Glutamatergic neuron (in vitro differentiated cells): ENCODE results near the gene MME. TPM values are rescaled to one million over a fixed set of nuclear protein-coding genes. Genes with fewer than 3 reads are reported as not detected.

Experiments used
- DNase-seq: peaks from one replicate; pipeline ENCODE4 v3.0.0; 2022
- H3K27ac Mint-ChIP-seq: one replicate; pipeline ENCODE4 v1.8.0; 2020; ENCODE audit warnings: mild to moderate bottlenecking, mixed read lengths, inconsistent platforms; ENCODE audit not compliant: unreplicated experiment
- H3K27me3 Mint-ChIP-seq: one replicate; pipeline ENCODE4 v1.8.0; 2020; ENCODE audit warnings: mild to moderate bottlenecking, moderate library complexity, mixed read lengths, inconsistent platforms; ENCODE audit not compliant: unreplicated experiment
- H3K36me3 Mint-ChIP-seq: one replicate; pipeline ENCODE4 v1.8.0; 2020; ENCODE audit warnings: mild to moderate bottlenecking, mixed read lengths, inconsistent platforms; ENCODE audit not compliant: unreplicated experiment
- H3K4me1 Mint-ChIP-seq: one replicate; pipeline ENCODE4 v1.8.0; 2020; ENCODE audit warnings: mild to moderate bottlenecking, low read depth, mixed read lengths, inconsistent platforms; ENCODE audit not compliant: unreplicated experiment
- H3K4me3 Mint-ChIP-seq: one replicate; pipeline ENCODE4 v1.8.0; 2020; ENCODE audit warnings: mild to moderate bottlenecking, mixed read lengths, inconsistent platforms; ENCODE audit not compliant: unreplicated experiment
- H3K9me3 Mint-ChIP-seq: one replicate; pipeline ENCODE4 v1.8.0; 2020; ENCODE audit warnings: mild to moderate bottlenecking, moderate library complexity, mixed read lengths, inconsistent platforms; ENCODE audit not compliant: unreplicated experiment
- CTCF ChIP-seq: fragments of 200-600 bp; sonication (generic); IDR thresholded peaks from one replicate; pipeline ENCODE4 v1.5.0; 2021; ENCODE audit not compliant: partially characterized antibody, unreplicated experiment
- total RNA-seq: library from RNA; stranded (reverse); fragmentation: NEBNext Ultra II Directional; extraction: Animal tissue kit (Norgen Biotek cat#: 25700); gene quantifications from one replicate; pipeline ENCODE4 v1.2.1, GENCODE V29; 2021; ENCODE audit not compliant: unreplicated experiment

The MME gene
- total RNA-seq, 1 donor from 2014 or later, result 6.6 TPM

GRCh38 chr3:155052470-155052869 is 27.6 kb upstream of the MME start:
- H3K4me1 Mint-ChIP-seq, result no peaks in the 10 kb centered on the region
- H3K4me3 Mint-ChIP-seq, result no peak overlapping the region
- H3K27me3 Mint-ChIP-seq, result no peaks in the 10 kb centered on the region
- TF ChIP-seq CTCF, result no peak
- peaks cover 5% of the 10 kb centered on the region for H3K9me3 Mint-ChIP-seq
- H3K36me3 Mint-ChIP-seq, result peaks cover 11% of the 10 kb centered on the region
- H3K27ac Mint-ChIP-seq, result no peak overlapping the region
- no peak for DNase-seq

- no peak for TF ChIP-seq CTCF
- no peaks in the 10 kb centered on the region for H3K27me3 Mint-ChIP-seq
- no peak overlapping the region for H3K27ac Mint-ChIP-seq
- H3K4me1 Mint-ChIP-seq, result no peaks in the 10 kb centered on the region
- H3K36me3 Mint-ChIP-seq, result peaks cover 11% of the 10 kb centered on the region
- H3K9me3 Mint-ChIP-seq, result peaks cover 5% of the 10 kb centered on the region
- no peak overlapping the region for H3K4me3 Mint-ChIP-seq
- no peak for DNase-seq
Observed at GRCh38 chr3:155053756-155054155, 26.4 kb upstream of the MME start.

GRCh38 chr3:155064920-155065319 is 15.2 kb upstream of the MME start:
- H3K27me3 Mint-ChIP-seq, result no peaks in the 10 kb centered on the region
- no peak for TF ChIP-seq CTCF
- no peak overlapping the region for H3K27ac Mint-ChIP-seq
- H3K9me3 Mint-ChIP-seq, result no peaks in the 10 kb centered on the region
- H3K4me3 Mint-ChIP-seq, result no peak overlapping the region
- H3K36me3 Mint-ChIP-seq, result no peaks in the 10 kb centered on the region
- DNase-seq, result no peak
- H3K4me1 Mint-ChIP-seq, result no peaks in the 10 kb centered on the region

GRCh38 chr3:155065537-155065936 is 14.6 kb upstream of the MME start:
- H3K27me3 Mint-ChIP-seq, result no peaks in the 10 kb centered on the region
- H3K36me3 Mint-ChIP-seq, result no peaks in the 10 kb centered on the region
- H3K27ac Mint-ChIP-seq, result no peak overlapping the region
- H3K9me3 Mint-ChIP-seq, result no peaks in the 10 kb centered on the region
- H3K4me3 Mint-ChIP-seq, result no peak overlapping the region
- no peaks in the 10 kb centered on the region for H3K4me1 Mint-ChIP-seq
- DNase-seq, result no peak
- no peak for TF ChIP-seq CTCF

- no peak for DNase-seq
- H3K27me3 Mint-ChIP-seq, result no peaks in the 10 kb centered on the region
- H3K4me1 Mint-ChIP-seq, result no peaks in the 10 kb centered on the region
- no peaks in the 10 kb centered on the region for H3K36me3 Mint-ChIP-seq
- no peak overlapping the region for H3K27ac Mint-ChIP-seq
- no peaks in the 10 kb centered on the region for H3K9me3 Mint-ChIP-seq
- TF ChIP-seq CTCF, result no peak
- H3K4me3 Mint-ChIP-seq, result no peak overlapping the region
Observed at GRCh38 chr3:155069729-155070128, 10.4 kb upstream of the MME start.
